HG03280 (cell line): ENCODE measurements around the gene VIPR1.
A peak's percentile ranks its signal among the peaks of the same experiment; 100 is the strongest.
"Not testable (repeated sequence)": the region's sequence is repeated elsewhere in the genome, so short reads cannot be mapped to it uniquely, and the experiment has no call there.

ENCODE experiments used
- ATAC-seq: cut with Tn5 transposase; IDR thresholded peaks from one replicate; pipeline ENCODE4 v1.9.1; 2021; ENCODE audit warnings: mild to moderate bottlenecking, moderate library complexity; ENCODE audit not compliant: unreplicated experiment

The VIPR1 gene

GRCh38 chr3:42531470-42531869 lies 29.0 kb downstream of the VIPR1 start:
- no peak for ATAC-seq

GRCh38 chr3:42532229-42532628 lies 29.8 kb downstream of the VIPR1 start:
- ATAC-seq = no peak

GRCh38 chr3:42533161-42533897 lies 30.9 kb downstream of the VIPR1 start:
- no peak for ATAC-seq

- no peak for ATAC-seq
Measured at GRCh38 chr3:42535981-42536784, 33.7 kb downstream of the VIPR1 start.

GRCh38 chr3:42537350-42537749 lies 34.9 kb downstream of the VIPR1 start:
- no peak for ATAC-seq

- ATAC-seq = no peak
Measured at GRCh38 chr3:42539871-42540714, 37.6 kb downstream of the VIPR1 start.

GRCh38 chr3:42541079-42541478 lies 38.6 kb downstream of the VIPR1 start:
- ATAC-seq = no peak

- ATAC-seq = no peak
Measured at GRCh38 chr3:42544492-42545283, 42.2 kb downstream of the VIPR1 start.

GRCh38 chr3:42545284-42545900 lies 42.9 kb downstream of the VIPR1 start:
- ATAC-seq = no peak

- no peak for ATAC-seq
Measured at GRCh38 chr3:42546691-42547213, 44.3 kb downstream of the VIPR1 start.

GRCh38 chr3:42547401-42547945 lies 45.0 kb downstream of the VIPR1 start:
- ATAC-seq = no peak

- ATAC-seq = no peak
Measured at GRCh38 chr3:42549131-42549530, 46.7 kb downstream of the VIPR1 start.

- no peak for ATAC-seq
Measured at GRCh38 chr3:42550250-42550649, 47.8 kb downstream of the VIPR1 start.

- ATAC-seq = no peak
Measured at GRCh38 chr3:42552830-42553229, 50.4 kb downstream of the VIPR1 start.

GRCh38 chr3:42556089-42556632 lies 53.7 kb downstream of the VIPR1 start:
- ATAC-seq = peak; percentile 82

- not testable (repeated sequence) for ATAC-seq
Measured at GRCh38 chr3:42556817-42557216, 54.4 kb downstream of the VIPR1 start.

GRCh38 chr3:42557854-42558253 lies 55.4 kb downstream of the VIPR1 start:
- ATAC-seq = no peak

- ATAC-seq = no peak
Measured at GRCh38 chr3:42562047-42562907, 59.8 kb downstream of the VIPR1 start.
